ENCODE data around the gene TRNT1. TPM values are rescaled to one million over a fixed set of nuclear protein-coding genes. Genes with fewer than 3 reads are reported as not detected.
A peak's percentile ranks its signal among the peaks of the same experiment; 100 is the strongest.

Gene TRNT1
- total RNA-seq, 1 donor from 2014 or later, result 30.6 TPM

GRCh38 chr3:3177861-3178497, 51.2 kb downstream of the TRNT1 start:
- Mint-ChIP-seq H3K9me3 (no peaks in the 10 kb centered on the region), H3K27ac (ENCODE audit: unreplicated experiment) (no peak overlapping the region), H3K36me3 (ENCODE audit: low read depth) (peaks cover 2% of the 10 kb centered on the region)

GRCh38 chr3:3178498-3179328, 52.0 kb downstream of the TRNT1 start:
- Mint-ChIP-seq H3K27ac (ENCODE audit: unreplicated experiment) (peak overlapping the region; percentile 35), H3K36me3 (ENCODE audit: low read depth) (peaks cover 2% of the 10 kb centered on the region), H3K4me3 (peak overlapping the region; percentile 85), H3K9me3 (no peaks in the 10 kb centered on the region), H3K4me1 (peaks cover 21% of the 10 kb centered on the region), H3K27me3 (ENCODE audit: low read depth) (peaks cover 28% of the 10 kb centered on the region)
- no peak for DNase-seq (ENCODE audit: low read depth, low spot score)
- no peak for TF ChIP-seq CTCF (conservative IDR thresholded peaks at IDR 0.05)

More at GRCh38 chr3:3177861-3178497, 51.2 kb downstream of the TRNT1 start:
- DNase-seq (ENCODE audit: low read depth, low spot score), result no peak
- H3K27me3 Mint-ChIP-seq (ENCODE audit: low read depth), result peaks cover 21% of the 10 kb centered on the region
- peaks cover 21% of the 10 kb centered on the region for H3K4me1 Mint-ChIP-seq
- TF ChIP-seq CTCF (conservative IDR thresholded peaks at IDR 0.05), result no peak
- peak overlapping the region; percentile 85 for H3K4me3 Mint-ChIP-seq

GRCh38 chr3:3179407-3180094, 52.8 kb downstream of the TRNT1 start, which contains the start of gene CRBN:
TSS of gene CRBN (minus strand) at chr3:3179691. CDS start at chr3:3179687, 4 bp downstream.
- Mint-ChIP-seq H3K4me1 (peaks cover 21% of the 10 kb centered on the region), H3K9me3 (no peaks in the 10 kb centered on the region), H3K27ac (ENCODE audit: unreplicated experiment) (peak within 1 kb of the TSS; percentile 35), H3K4me3 (peak within 1 kb of the TSS; percentile 85), H3K27me3 (ENCODE audit: low read depth) (peaks cover 36% of the 10 kb centered on the region), H3K36me3 (ENCODE audit: low read depth) (no peaks in the 10 kb centered on the region)
- peak; percentile 80 for DNase-seq (ENCODE audit: low read depth, low spot score)
- TF ChIP-seq CTCF (conservative IDR thresholded peaks at IDR 0.05), result peak; percentile 98

- Mint-ChIP-seq H3K4me3 (peak overlapping the region; percentile 38), H3K9me3 (no peaks in the 10 kb centered on the region), H3K4me1 (peaks cover 21% of the 10 kb centered on the region), H3K36me3 (ENCODE audit: low read depth) (no peaks in the 10 kb centered on the region), H3K27ac (ENCODE audit: unreplicated experiment) (no peak overlapping the region), H3K27me3 (ENCODE audit: low read depth) (peaks cover 45% of the 10 kb centered on the region)
- TF ChIP-seq CTCF (conservative IDR thresholded peaks at IDR 0.05), result no peak
- no peak for DNase-seq (ENCODE audit: low read depth, low spot score)
Observed at GRCh38 chr3:3180456-3180855, 53.7 kb downstream of the TRNT1 start.

- no peak overlapping the region for H3K27ac Mint-ChIP-seq (ENCODE audit: unreplicated experiment)
- DNase-seq (ENCODE audit: low read depth, low spot score), result no peak
- H3K9me3 Mint-ChIP-seq, result no peaks in the 10 kb centered on the region
- no peak for TF ChIP-seq CTCF (conservative IDR thresholded peaks at IDR 0.05)
- no peaks in the 10 kb centered on the region for H3K36me3 Mint-ChIP-seq (ENCODE audit: low read depth)
- no peak overlapping the region for H3K4me3 Mint-ChIP-seq
- no peaks in the 10 kb centered on the region for H3K4me1 Mint-ChIP-seq
- peaks cover 73% of the 10 kb centered on the region for H3K27me3 Mint-ChIP-seq (ENCODE audit: low read depth)
Observed at GRCh38 chr3:3184876-3185275, 58.1 kb downstream of the TRNT1 start.
